HepG2 (cell line): ENCODE data around the gene CCR5AS.

Experiments
- JUN ChIP-seq: sonication (generic); formaldehyde crosslinking; IDR thresholded peaks from 2 replicates; pipeline ENCODE4 v1.4.0; 2020; ENCODE audit warnings: mild to moderate bottlenecking, missing genetic modification reagents
- KLF16 ChIP-seq, 2 experiments: sonication (generic) in 1 of 2; formaldehyde crosslinking in 1 of 2; IDR thresholded peaks; 2 replicates each; pipeline versions ENCODE4 v1.6.1 to v1.8.0; 2016 to 2023; ENCODE audit warnings: missing genetic modification reagents in 2 of 2, missing compliant biosample characterization in 1 of 2
- MXD4 ChIP-seq: IDR thresholded peaks from 2 replicates; pipeline ENCODE4 v1.6.1; 2016; ENCODE audit warnings: mild to moderate bottlenecking, missing biosample characterization, missing genetic modification reagents
- NR2C2 ChIP-seq: sonication (generic); formaldehyde crosslinking; IDR thresholded peaks from 2 replicates; pipeline ENCODE4 v1.4.0; 2020; ENCODE audit warnings: missing genetic modification reagents, mild to moderate bottlenecking, moderate library complexity, borderline replicate concordance
- SNAPC2 ChIP-seq: sonication (generic); formaldehyde crosslinking; IDR thresholded peaks from 2 replicates; pipeline ENCODE4 v1.8.1; 2022; ENCODE audit warnings: mild to moderate bottlenecking, missing genetic modification reagents
- TCF7 ChIP-seq: sonication (generic); IDR thresholded peaks from 2 replicates; pipeline ENCODE4 v1.6.1; 2016; ENCODE audit warnings: antibody characterized with exemption, low read depth
- ZNF292 ChIP-seq: sonication (generic); formaldehyde crosslinking; IDR thresholded peaks from 2 replicates; pipeline ENCODE4 v1.8.1; 2022; ENCODE audit warnings: mild to moderate bottlenecking, low read depth, missing genetic modification reagents, borderline replicate concordance
- ZNF607 ChIP-seq: sonication (generic); formaldehyde crosslinking; IDR thresholded peaks from 2 replicates; pipeline ENCODE4 v1.5.1; 2020; ENCODE audit warnings: missing genetic modification reagents, mild to moderate bottlenecking, borderline replicate concordance
- TF ChIP-seq, protein P1 (sequence below): sonication (generic); formaldehyde crosslinking; conservative IDR thresholded peaks from 2 replicates; pipeline ENCODE4 v1.4.0; 2020; ENCODE audit warnings: missing genetic modification reagents
- TF ChIP-seq, protein P2 (sequence below): sonication (generic); formaldehyde crosslinking; IDR thresholded peaks from 2 replicates; pipeline ENCODE4 v1.4.0; 2020; ENCODE audit warnings: missing genetic modification reagents, borderline replicate concordance

DNA sequence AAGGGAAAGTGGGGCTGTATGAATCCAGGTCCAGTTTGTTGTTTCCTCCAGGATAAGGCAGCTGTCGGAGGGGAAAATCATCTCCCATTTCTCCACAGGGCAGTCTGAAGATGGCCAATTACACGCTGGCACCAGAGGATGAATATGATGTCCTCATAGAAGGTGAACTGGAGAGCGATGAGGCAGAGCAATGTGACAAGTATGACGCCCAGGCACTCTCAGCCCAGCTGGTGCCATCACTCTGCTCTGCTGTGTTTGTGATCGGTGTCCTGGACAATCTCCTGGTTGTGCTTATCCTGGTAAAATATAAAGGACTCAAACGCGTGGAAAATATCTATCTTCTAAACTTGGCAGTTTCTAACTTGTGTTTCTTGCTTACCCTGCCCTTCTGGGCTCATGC is 1.1 kb upstream of the CCR5AS start:
- TF ChIP-seq MXD4 (CRISPR knock-in tag) = no peak
- TF ChIP-seq, protein P1, sequence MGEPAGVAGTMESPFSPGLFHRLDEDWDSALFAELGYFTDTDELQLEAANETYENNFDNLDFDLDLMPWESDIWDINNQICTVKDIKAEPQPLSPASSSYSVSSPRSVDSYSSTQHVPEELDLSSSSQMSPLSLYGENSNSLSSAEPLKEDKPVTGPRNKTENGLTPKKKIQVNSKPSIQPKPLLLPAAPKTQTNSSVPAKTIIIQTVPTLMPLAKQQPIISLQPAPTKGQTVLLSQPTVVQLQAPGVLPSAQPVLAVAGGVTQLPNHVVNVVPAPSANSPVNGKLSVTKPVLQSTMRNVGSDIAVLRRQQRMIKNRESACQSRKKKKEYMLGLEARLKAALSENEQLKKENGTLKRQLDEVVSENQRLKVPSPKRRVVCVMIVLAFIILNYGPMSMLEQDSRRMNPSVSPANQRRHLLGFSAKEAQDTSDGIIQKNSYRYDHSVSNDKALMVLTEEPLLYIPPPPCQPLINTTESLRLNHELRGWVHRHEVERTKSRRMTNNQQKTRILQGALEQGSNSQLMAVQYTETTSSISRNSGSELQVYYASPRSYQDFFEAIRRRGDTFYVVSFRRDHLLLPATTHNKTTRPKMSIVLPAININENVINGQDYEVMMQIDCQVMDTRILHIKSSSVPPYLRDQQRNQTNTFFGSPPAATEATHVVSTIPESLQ (CRISPR knock-in tag) = no peak
- TF ChIP-seq, protein P2, sequence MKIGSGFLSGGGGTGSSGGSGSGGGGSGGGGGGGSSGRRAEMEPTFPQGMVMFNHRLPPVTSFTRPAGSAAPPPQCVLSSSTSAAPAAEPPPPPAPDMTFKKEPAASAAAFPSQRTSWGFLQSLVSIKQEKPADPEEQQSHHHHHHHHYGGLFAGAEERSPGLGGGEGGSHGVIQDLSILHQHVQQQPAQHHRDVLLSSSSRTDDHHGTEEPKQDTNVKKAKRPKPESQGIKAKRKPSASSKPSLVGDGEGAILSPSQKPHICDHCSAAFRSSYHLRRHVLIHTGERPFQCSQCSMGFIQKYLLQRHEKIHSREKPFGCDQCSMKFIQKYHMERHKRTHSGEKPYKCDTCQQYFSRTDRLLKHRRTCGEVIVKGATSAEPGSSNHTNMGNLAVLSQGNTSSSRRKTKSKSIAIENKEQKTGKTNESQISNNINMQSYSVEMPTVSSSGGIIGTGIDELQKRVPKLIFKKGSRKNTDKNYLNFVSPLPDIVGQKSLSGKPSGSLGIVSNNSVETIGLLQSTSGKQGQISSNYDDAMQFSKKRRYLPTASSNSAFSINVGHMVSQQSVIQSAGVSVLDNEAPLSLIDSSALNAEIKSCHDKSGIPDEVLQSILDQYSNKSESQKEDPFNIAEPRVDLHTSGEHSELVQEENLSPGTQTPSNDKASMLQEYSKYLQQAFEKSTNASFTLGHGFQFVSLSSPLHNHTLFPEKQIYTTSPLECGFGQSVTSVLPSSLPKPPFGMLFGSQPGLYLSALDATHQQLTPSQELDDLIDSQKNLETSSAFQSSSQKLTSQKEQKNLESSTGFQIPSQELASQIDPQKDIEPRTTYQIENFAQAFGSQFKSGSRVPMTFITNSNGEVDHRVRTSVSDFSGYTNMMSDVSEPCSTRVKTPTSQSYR (CRISPR knock-in tag) = no peak
- no peak for TF ChIP-seq JUN (CRISPR knock-in tag)
- no peak for TF ChIP-seq NR2C2 (CRISPR knock-in tag)
- TF ChIP-seq SNAPC2 = no peak
- no peak for TF ChIP-seq TCF7
- TF ChIP-seq KLF16 (CRISPR knock-in tag; IDR thresholded peaks at IDR 0.05) = no peak
- TF ChIP-seq ZNF607 (CRISPR knock-in tag) = no peak
- no peak for TF ChIP-seq ZNF292
